GM19351 (cell line): ENCODE results near the gene EIF4EBP2.

Source experiments
- ATAC-seq: cut with Tn5 transposase; IDR thresholded peaks from one replicate; pipeline ENCODE4 v1.9.1; 2021; ENCODE audit warnings: mild to moderate bottlenecking, moderate library complexity; ENCODE audit not compliant: unreplicated experiment

EIF4EBP2 gene

GRCh38 chr10:70459774-70460490 is 56.0 kb downstream of the EIF4EBP2 start:
- ATAC-seq, result no peak

GRCh38 chr10:70461397-70462348 is 57.7 kb downstream of the EIF4EBP2 start:
- no peak for ATAC-seq

- no peak for ATAC-seq
Measured at GRCh38 chr10:70462349-70462984, 58.5 kb downstream of the EIF4EBP2 start.

GRCh38 chr10:70465278-70465677 is 61.3 kb downstream of the EIF4EBP2 start:
- no peak for ATAC-seq

GRCh38 chr10:70465832-70466231 is 61.9 kb downstream of the EIF4EBP2 start:
- no peak for ATAC-seq

- no peak for ATAC-seq
Measured at GRCh38 chr10:70466951-70467350, 63.0 kb downstream of the EIF4EBP2 start.

- no peak for ATAC-seq
Measured at GRCh38 chr10:70472799-70473454, 69.0 kb downstream of the EIF4EBP2 start.

GRCh38 chr10:70474780-70475179 is 70.8 kb downstream of the EIF4EBP2 start:
- no peak for ATAC-seq

GRCh38 chr10:70475661-70476060 is 71.7 kb downstream of the EIF4EBP2 start:
- no peak for ATAC-seq

GRCh38 chr10:70476249-70477035 is 72.5 kb downstream of the EIF4EBP2 start:
- ATAC-seq, result no peak

GRCh38 chr10:70477661-70478162 is 73.8 kb downstream of the EIF4EBP2 start:
- ATAC-seq, result peak; percentile 34
